H9 (cell line): ENCODE results near the gene BRAF. TPM values are rescaled to one million over a fixed set of nuclear protein-coding genes. Genes with fewer than 3 reads are reported as not detected.

ENCODE experiments used
- DNase-seq: peaks from one replicate; pipeline ENCODE4 v3.0.0-alpha.2; 2017
- H2AFZ ChIP-seq: one replicate; pipeline ENCODE4 v1.6.1; 2013; ENCODE audit warnings: mild to moderate bottlenecking, low read length, control low read depth, moderate library complexity
- H2AK5ac ChIP-seq: 2 replicates; pipeline ENCODE4 v1.6.1; 2013; ENCODE audit warnings: low read length, control low read depth, mixed read lengths; ENCODE audit not compliant: insufficient read length
- H2BK120ac ChIP-seq: one replicate; pipeline ENCODE4 v1.6.1; 2013; ENCODE audit warnings: low read depth, mild to moderate bottlenecking, low read length, control low read depth, inconsistent platforms; ENCODE audit not compliant: poor library complexity, severe bottlenecking
- H2BK12ac ChIP-seq: 2 replicates; pipeline ENCODE4 v1.6.1; 2013; ENCODE audit warnings: low read length, control low read depth, mixed read lengths, low read depth; ENCODE audit not compliant: insufficient read length
- H2BK15ac ChIP-seq: 2 replicates; pipeline ENCODE4 v1.6.1; 2013; ENCODE audit warnings: low read depth, low read length, control low read depth
- H2BK20ac ChIP-seq: one replicate; pipeline ENCODE4 v1.6.1; 2013; ENCODE audit warnings: low read depth, mild to moderate bottlenecking, low read length, control low read depth, inconsistent platforms; ENCODE audit not compliant: poor library complexity, severe bottlenecking
- H2BK5ac ChIP-seq: 2 replicates; pipeline ENCODE4 v1.6.1; 2013; ENCODE audit warnings: low read length, control low read depth, mixed read lengths; ENCODE audit not compliant: insufficient read length
- H3K14ac ChIP-seq: 2 replicates; pipeline ENCODE4 v1.6.1; 2013; ENCODE audit warnings: low read length, control low read depth; ENCODE audit not compliant: insufficient read depth
- H3K18ac ChIP-seq: 2 replicates; pipeline ENCODE4 v1.6.1; 2013; ENCODE audit warnings: low read depth, mild to moderate bottlenecking, mixed read lengths, low read length, control low read depth; ENCODE audit not compliant: insufficient read length
- H3K23ac ChIP-seq: 2 replicates; pipeline ENCODE4 v1.6.1; 2013; ENCODE audit warnings: low read length, control low read depth, mixed read lengths, low read depth; ENCODE audit not compliant: insufficient read length
- H3K23me2 ChIP-seq: 2 replicates; pipeline ENCODE4 v1.6.1; 2013; ENCODE audit warnings: low read depth, mild to moderate bottlenecking, mixed read lengths, low read length, control low read depth; ENCODE audit not compliant: insufficient read length, poor library complexity, severe bottlenecking
- H3K27ac ChIP-seq: 2 replicates; pipeline ENCODE4 v1.5.1; 2013; ENCODE audit warnings: low read length, control low read depth, mixed read lengths, low read depth; ENCODE audit not compliant: insufficient read length
- H3K27me3 ChIP-seq: 2 replicates; pipeline ENCODE4 v1.6.1; 2013; ENCODE audit warnings: low read length, control low read depth, inconsistent platforms; ENCODE audit not compliant: insufficient read depth
- H3K4ac ChIP-seq: 2 replicates; pipeline ENCODE4 v1.6.1; 2013; ENCODE audit warnings: low read depth, mild to moderate bottlenecking, control low read depth, inconsistent platforms, low read length, moderate library complexity
- H3K4me1 ChIP-seq: 2 replicates; pipeline ENCODE4 v1.6.1; 2013; ENCODE audit warnings: low read length, control low read depth, inconsistent platforms; ENCODE audit not compliant: insufficient read depth
- H3K4me2 ChIP-seq: 2 replicates; pipeline ENCODE4 v1.6.1; 2013; ENCODE audit warnings: low read length, control low read depth, mixed read lengths; ENCODE audit not compliant: insufficient read length, insufficient read depth
- H3K56ac ChIP-seq: 2 replicates; pipeline ENCODE4 v1.6.1; 2013; ENCODE audit warnings: low read depth, mild to moderate bottlenecking, mixed read lengths, low read length, control low read depth; ENCODE audit not compliant: insufficient read length
- H3K79me1 ChIP-seq: 2 replicates; pipeline ENCODE4 v1.6.1; 2013; ENCODE audit warnings: low read depth, mild to moderate bottlenecking, moderate library complexity, low read length, control low read depth, inconsistent platforms; ENCODE audit not compliant: insufficient read depth, poor library complexity, severe bottlenecking
- H3K79me2 ChIP-seq: 2 replicates; pipeline ENCODE4 v1.6.1; 2013; ENCODE audit warnings: low read length, control low read depth, inconsistent platforms; ENCODE audit not compliant: insufficient read depth
- H3K9ac ChIP-seq: 2 replicates; pipeline ENCODE4 v1.6.1; 2013; ENCODE audit warnings: low read length, control low read depth, mixed read lengths; ENCODE audit not compliant: insufficient read length; ENCODE audit errors: extremely low read depth
- H3K9me3 ChIP-seq: one replicate; pipeline ENCODE4 v1.6.1; 2013; ENCODE audit warnings: low read depth, low read length, inconsistent platforms; ENCODE audit not compliant: control insufficient read depth
- H3T11ph ChIP-seq: one replicate; pipeline ENCODE4 v1.6.1; 2013; ENCODE audit warnings: mild to moderate bottlenecking, low read length, control low read depth, inconsistent platforms
- H4K20me1 ChIP-seq: one replicate; pipeline ENCODE4 v1.6.1; 2013; ENCODE audit not compliant: control insufficient read depth, insufficient read length, insufficient read depth
- H4K5ac ChIP-seq: 2 replicates; pipeline ENCODE4 v1.6.1; 2013; ENCODE audit warnings: low read depth, mild to moderate bottlenecking, mixed read lengths, low read length, control low read depth; ENCODE audit not compliant: insufficient read length
- H4K8ac ChIP-seq: replicated peaks from 2 replicates; pipeline ENCODE4 v1.6.1; 2013; ENCODE audit warnings: low read length, control low read depth, mixed read lengths, low read depth; ENCODE audit not compliant: insufficient read length
- H4K91ac ChIP-seq: 2 replicates; pipeline ENCODE4 v1.6.1; 2013; ENCODE audit warnings: low read depth, mild to moderate bottlenecking, moderate library complexity, mixed read lengths, low read length, control low read depth; ENCODE audit not compliant: insufficient read length
- H3K27ac Mint-ChIP-seq, 3 experiments: 2 replicates in 2 of 3; 3 replicates in 1 of 3; pipeline ENCODE4 v1.8.0; 2020 to 2021; ENCODE audit warnings: mixed read lengths in 3 of 3, mild to moderate bottlenecking in 1 of 3, moderate library complexity in 1 of 3
- H3K27me3 Mint-ChIP-seq: 2 replicates; pipeline ENCODE4 v1.8.0; 2021; ENCODE audit warnings: low read depth, mild to moderate bottlenecking, moderate library complexity, mixed read lengths
- H3K36me3 Mint-ChIP-seq, 3 experiments: 2 replicates in 2 of 3; 3 replicates in 1 of 3; pipeline ENCODE4 v1.8.0; 2020 to 2021; ENCODE audit warnings: low read depth in 3 of 3, mixed read lengths in 3 of 3; ENCODE audit not compliant: insufficient read depth in 1 of 3
- H3K4me1 Mint-ChIP-seq, 2 experiments: 2 replicates each; pipeline ENCODE4 v1.8.0; 2020; ENCODE audit warnings: mixed read lengths in 2 of 2
- H3K4me3 Mint-ChIP-seq, 2 experiments: 2 replicates in 1 of 2; 3 replicates in 1 of 2; pipeline ENCODE4 v1.8.0; 2020 to 2021; ENCODE audit warnings: mild to moderate bottlenecking in 2 of 2, mixed read lengths in 2 of 2, moderate library complexity in 1 of 2
- H3K9me3 Mint-ChIP-seq, 2 experiments: 2 replicates in 1 of 2; 3 replicates in 1 of 2; pipeline ENCODE4 v1.8.0; 2020; ENCODE audit warnings: mild to moderate bottlenecking in 2 of 2, mixed read lengths in 2 of 2, moderate library complexity in 1 of 2
- WGBS: extraction: QIAGEN DNeasy Blood & Tissue Kit; methylation state at CpG from one replicate; pipeline ENCODE4 v1.1.7; 2013; ENCODE audit warnings: missing lambda C conversion rate, low lambda C conversion rate, mixed read lengths; ENCODE audit not compliant: insufficient read length; ENCODE audit errors: extremely low coverage; 5-methylcytosine and 5-hydroxymethylcytosine counted together
- total RNA-seq: library from RNA; stranded (reverse); gene quantifications from 2 replicates; pipeline ENCODE4 v1.2.1, GENCODE V29; 2021
- TF ChIP-seq, protein P1 (sequence below): fragments of 200-600 bp; sonication (generic); conservative IDR thresholded peaks from 3 replicates; pipeline ENCODE4 v1.8.0; 2021; ENCODE audit warnings: antibody characterized with exemption, mild to moderate bottlenecking

BRAF gene
- total RNA-seq, 1 experiment from 2014 or later = 32.9 TPM

DNA sequence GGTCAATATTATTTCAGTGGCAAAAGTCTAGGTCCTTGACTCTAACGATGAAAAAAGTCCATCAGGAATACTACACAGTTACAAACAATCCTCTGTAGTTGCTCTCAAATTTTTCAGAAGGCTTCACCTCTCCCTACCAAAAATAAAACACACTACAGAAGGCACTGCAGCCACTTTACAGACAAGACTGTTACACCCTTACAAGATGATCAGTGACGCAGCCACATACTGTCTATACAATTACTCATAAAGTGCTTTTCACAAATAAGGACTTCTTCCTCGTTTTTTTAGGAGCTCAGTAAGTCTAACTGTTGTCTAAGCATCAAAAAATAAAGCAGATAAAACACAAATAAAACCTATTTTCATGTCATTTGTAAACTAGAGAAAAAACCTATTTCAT, 201.2 kb downstream of the BRAF start:
- Histone ChIP-seq H4K20me1 (no peaks in the 10 kb centered on the region), H4K8ac (no peak overlapping the region), H3K18ac (no peak overlapping the region), H3T11ph (no peak overlapping the region), H3K79me1 (no peaks in the 10 kb centered on the region), H2BK15ac (no peak overlapping the region), H2BK5ac (no peak overlapping the region), H4K5ac (no peak overlapping the region), H2AFZ (no peak overlapping the region), H2BK20ac (no peak overlapping the region), H3K23me2 (no peaks in the 10 kb centered on the region), H3K79me2 (no peaks in the 10 kb centered on the region), H3K4me1 (no peaks in the 10 kb centered on the region), H3K27ac (no peak overlapping the region), H3K14ac (no peak overlapping the region), H3K9ac (no peak overlapping the region), H2BK120ac (no peak overlapping the region), H3K4ac (no peak overlapping the region), H3K56ac (no peak overlapping the region), H4K91ac (no peak overlapping the region), H3K4me2 (no peak overlapping the region), H2BK12ac (no peak overlapping the region), H3K9me3 (no peaks in the 10 kb centered on the region), H2AK5ac (no peak overlapping the region), H3K27me3 (no peaks in the 10 kb centered on the region), H3K23ac (no peak overlapping the region)
- DNase-seq = no peak
- H3K27ac Mint-ChIP-seq = no peak overlapping the region
- H3K9me3 Mint-ChIP-seq = no peaks in the 10 kb centered on the region
- H3K4me1 Mint-ChIP-seq = no peaks in the 10 kb centered on the region
- H3K4me3 Mint-ChIP-seq = no peak overlapping the region
- TF ChIP-seq, protein P1, sequence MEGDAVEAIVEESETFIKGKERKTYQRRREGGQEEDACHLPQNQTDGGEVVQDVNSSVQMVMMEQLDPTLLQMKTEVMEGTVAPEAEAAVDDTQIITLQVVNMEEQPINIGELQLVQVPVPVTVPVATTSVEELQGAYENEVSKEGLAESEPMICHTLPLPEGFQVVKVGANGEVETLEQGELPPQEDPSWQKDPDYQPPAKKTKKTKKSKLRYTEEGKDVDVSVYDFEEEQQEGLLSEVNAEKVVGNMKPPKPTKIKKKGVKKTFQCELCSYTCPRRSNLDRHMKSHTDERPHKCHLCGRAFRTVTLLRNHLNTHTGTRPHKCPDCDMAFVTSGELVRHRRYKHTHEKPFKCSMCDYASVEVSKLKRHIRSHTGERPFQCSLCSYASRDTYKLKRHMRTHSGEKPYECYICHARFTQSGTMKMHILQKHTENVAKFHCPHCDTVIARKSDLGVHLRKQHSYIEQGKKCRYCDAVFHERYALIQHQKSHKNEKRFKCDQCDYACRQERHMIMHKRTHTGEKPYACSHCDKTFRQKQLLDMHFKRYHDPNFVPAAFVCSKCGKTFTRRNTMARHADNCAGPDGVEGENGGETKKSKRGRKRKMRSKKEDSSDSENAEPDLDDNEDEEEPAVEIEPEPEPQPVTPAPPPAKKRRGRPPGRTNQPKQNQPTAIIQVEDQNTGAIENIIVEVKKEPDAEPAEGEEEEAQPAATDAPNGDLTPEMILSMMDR = no peak
- peaks cover 0 to 8% (median 6%) of the 10 kb centered on the region in 3 experiments; a peak in 3 of 7 replicates for H3K36me3 Mint-ChIP-seq
- WGBS = no CpG with 5 or more reads among the region's 3 CpGs
- H3K27me3 Mint-ChIP-seq = no peaks in the 10 kb centered on the region
